NOMO-1 (cell line): ENCODE measurements around the gene ANKRD11.
"Not testable (repeated sequence)": the region's sequence is repeated elsewhere in the genome, so short reads cannot be mapped to it uniquely, and the experiment has no call there.

Experiments used
- DNase-seq, 2 experiments: peaks; one replicate each; lab custom pipeline; 2025; ENCODE audit not compliant: unreplicated experiment in 2 of 2; lab: John Stamatoyannopoulos, UW

The ANKRD11 gene

GRCh38 chr16:89257281-89257731, 233.1 kb downstream of the ANKRD11 start:
- DNase-seq, result no peak

GRCh38 chr16:89256651-89257254, 233.6 kb downstream of the ANKRD11 start:
- DNase-seq, result no peak

GRCh38 chr16:89253548-89254287, 236.6 kb downstream of the ANKRD11 start:
- no peak for DNase-seq

GRCh38 chr16:89248196-89248982, 242.0 kb downstream of the ANKRD11 start:
- DNase-seq, result no peak

- peak in 1 of 2 experiments; percentile 20 for DNase-seq
Observed at GRCh38 chr16:89247734-89248075, 242.7 kb downstream of the ANKRD11 start.

GRCh38 chr16:89246903-89247733, 243.2 kb downstream of the ANKRD11 start:
- peak; percentile 42 to 55 for DNase-seq

GRCh38 chr16:89246383-89246902, 243.9 kb downstream of the ANKRD11 start:
- no peak for DNase-seq

GRCh38 chr16:89244754-89245153, 245.6 kb downstream of the ANKRD11 start:
- DNase-seq, result no peak

- not testable (repeated sequence) for DNase-seq
Observed at GRCh38 chr16:89244264-89244663, 246.1 kb downstream of the ANKRD11 start.

- no peak for DNase-seq
Observed at GRCh38 chr16:89243664-89244063, 246.7 kb downstream of the ANKRD11 start.

- no peak for DNase-seq
Observed at GRCh38 chr16:89242795-89243200, 247.6 kb downstream of the ANKRD11 start.

GRCh38 chr16:89241187-89242007, 249.0 kb downstream of the ANKRD11 start:
- DNase-seq, result peak; percentile 55 to 61

GRCh38 chr16:89237733-89238132, 252.6 kb downstream of the ANKRD11 start:
- no peak for DNase-seq

GRCh38 chr16:89233678-89234490, 256.5 kb downstream of the ANKRD11 start:
- DNase-seq, result peak; percentile 63 to 70

GRCh38 chr16:89232107-89232506, 258.3 kb downstream of the ANKRD11 start:
- no peak for DNase-seq

- no peak for DNase-seq
Observed at GRCh38 chr16:89230255-89230654, 260.1 kb downstream of the ANKRD11 start.

- DNase-seq, result no peak
Observed at GRCh38 chr16:89224665-89225064, 265.7 kb downstream of the ANKRD11 start.

- DNase-seq, result no peak
Observed at GRCh38 chr16:89222931-89223330, 267.4 kb downstream of the ANKRD11 start.

- no peak for DNase-seq
Observed at GRCh38 chr16:89221604-89222003, 268.8 kb downstream of the ANKRD11 start.
